ENCODE measurements around the gene TBC1D5.

TBC1D5 gene

GRCh38 chr3:17407576-17407975, 334.9 kb downstream of the TBC1D5 start:
- no peaks in the 10 kb centered on the region for H4K20me1 ChIP-seq (ENCODE audit: insufficient read depth, low read length, poor library complexity, severe bottlenecking)
- H3K27me3 ChIP-seq (ENCODE audit: insufficient read depth, low read length, poor library complexity, severe bottlenecking) = no peaks in the 10 kb centered on the region
- no peaks in the 10 kb centered on the region for H3K9me2 ChIP-seq (replicated peaks; ENCODE audit: low read depth, low read length)
- no peak overlapping the region for H3K4me3 ChIP-seq (ENCODE audit: low read length, poor library complexity, severe bottlenecking)
- no peaks in the 10 kb centered on the region for H3K9me3 ChIP-seq (ENCODE audit: insufficient read depth, low read depth, low read length)
- no peak overlapping the region for H2AFZ ChIP-seq (ENCODE audit: low read length)
- no peak for TF ChIP-seq EZH2phosphoT487 (IDR thresholded peaks at IDR 0.05; ENCODE audit: borderline replicate concordance)
- TF ChIP-seq, protein P1, sequence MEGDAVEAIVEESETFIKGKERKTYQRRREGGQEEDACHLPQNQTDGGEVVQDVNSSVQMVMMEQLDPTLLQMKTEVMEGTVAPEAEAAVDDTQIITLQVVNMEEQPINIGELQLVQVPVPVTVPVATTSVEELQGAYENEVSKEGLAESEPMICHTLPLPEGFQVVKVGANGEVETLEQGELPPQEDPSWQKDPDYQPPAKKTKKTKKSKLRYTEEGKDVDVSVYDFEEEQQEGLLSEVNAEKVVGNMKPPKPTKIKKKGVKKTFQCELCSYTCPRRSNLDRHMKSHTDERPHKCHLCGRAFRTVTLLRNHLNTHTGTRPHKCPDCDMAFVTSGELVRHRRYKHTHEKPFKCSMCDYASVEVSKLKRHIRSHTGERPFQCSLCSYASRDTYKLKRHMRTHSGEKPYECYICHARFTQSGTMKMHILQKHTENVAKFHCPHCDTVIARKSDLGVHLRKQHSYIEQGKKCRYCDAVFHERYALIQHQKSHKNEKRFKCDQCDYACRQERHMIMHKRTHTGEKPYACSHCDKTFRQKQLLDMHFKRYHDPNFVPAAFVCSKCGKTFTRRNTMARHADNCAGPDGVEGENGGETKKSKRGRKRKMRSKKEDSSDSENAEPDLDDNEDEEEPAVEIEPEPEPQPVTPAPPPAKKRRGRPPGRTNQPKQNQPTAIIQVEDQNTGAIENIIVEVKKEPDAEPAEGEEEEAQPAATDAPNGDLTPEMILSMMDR (conservative IDR thresholded peaks at IDR 0.05; ENCODE audit: low read length) = no peak
- peaks cover 12% of the 10 kb centered on the region for H3K36me3 ChIP-seq (ENCODE audit: insufficient read depth, low read length)
- no peaks in the 10 kb centered on the region for H3K4me1 ChIP-seq (ENCODE audit: insufficient read depth, low read length, poor library complexity, severe bottlenecking)
- H3K9ac ChIP-seq (ENCODE audit: low read depth, low read length, poor library complexity, severe bottlenecking) = no peak overlapping the region
- H3K79me2 ChIP-seq (ENCODE audit: insufficient read depth, low read length) = no peaks in the 10 kb centered on the region
- no peak overlapping the region for H3K4me2 ChIP-seq (ENCODE audit: low read depth, low read length, poor library complexity, severe bottlenecking)
- no peaks in the 10 kb centered on the region for H3F3A ChIP-seq (ENCODE audit: low read depth)

GRCh38 chr3:17404548-17404947, 337.9 kb downstream of the TBC1D5 start:
- peaks cover 28% of the 10 kb centered on the region for H3K36me3 ChIP-seq (ENCODE audit: insufficient read depth, low read length)
- H3K27me3 ChIP-seq (ENCODE audit: insufficient read depth, low read length, poor library complexity, severe bottlenecking) = no peaks in the 10 kb centered on the region
- H4K20me1 ChIP-seq (ENCODE audit: insufficient read depth, low read length, poor library complexity, severe bottlenecking) = no peaks in the 10 kb centered on the region
- no peak overlapping the region for H2AFZ ChIP-seq (ENCODE audit: low read length)
- H3F3A ChIP-seq (ENCODE audit: low read depth) = no peaks in the 10 kb centered on the region
- no peak overlapping the region for H3K9ac ChIP-seq (ENCODE audit: low read depth, low read length, poor library complexity, severe bottlenecking)
- no peaks in the 10 kb centered on the region for H3K79me2 ChIP-seq (ENCODE audit: insufficient read depth, low read length)
- H3K4me3 ChIP-seq (ENCODE audit: low read length, poor library complexity, severe bottlenecking) = no peak overlapping the region
- TF ChIP-seq EZH2phosphoT487 (IDR thresholded peaks at IDR 0.05; ENCODE audit: borderline replicate concordance) = no peak
- TF ChIP-seq, protein P1 (conservative IDR thresholded peaks at IDR 0.05; ENCODE audit: low read length) = no peak
- no peaks in the 10 kb centered on the region for H3K9me2 ChIP-seq (replicated peaks; ENCODE audit: low read depth, low read length)
- H3K4me2 ChIP-seq (ENCODE audit: low read depth, low read length, poor library complexity, severe bottlenecking) = no peak overlapping the region
- no peaks in the 10 kb centered on the region for H3K9me3 ChIP-seq (ENCODE audit: insufficient read depth, low read depth, low read length)
- no peaks in the 10 kb centered on the region for H3K4me1 ChIP-seq (ENCODE audit: insufficient read depth, low read length, poor library complexity, severe bottlenecking)

DNA sequence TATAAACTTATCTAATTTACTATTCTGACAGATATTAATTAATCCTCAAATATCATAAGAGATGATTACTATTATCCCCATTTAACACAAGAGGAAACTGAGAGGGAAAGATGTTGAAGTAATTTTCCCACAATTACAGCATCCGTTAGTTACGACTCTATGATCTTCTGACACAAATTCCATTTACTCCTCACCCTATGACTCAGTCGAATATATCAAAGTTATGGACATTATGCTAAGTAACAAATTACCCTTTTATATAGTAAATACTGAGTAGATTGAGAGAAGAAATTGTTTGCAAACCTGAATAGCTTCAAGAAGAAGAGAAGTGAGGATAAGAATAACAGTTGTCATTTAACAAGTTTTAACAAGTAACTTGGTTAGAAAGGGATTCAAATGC, 340.0 kb downstream of the TBC1D5 start:
- no peaks in the 10 kb centered on the region for H3K4me1 ChIP-seq (ENCODE audit: insufficient read depth, low read length, poor library complexity, severe bottlenecking)
- no peak overlapping the region for H3K4me2 ChIP-seq (ENCODE audit: low read depth, low read length, poor library complexity, severe bottlenecking)
- H3K27me3 ChIP-seq (ENCODE audit: insufficient read depth, low read length, poor library complexity, severe bottlenecking) = no peaks in the 10 kb centered on the region
- H2AFZ ChIP-seq (ENCODE audit: low read length) = no peak overlapping the region
- no peaks in the 10 kb centered on the region for H3K79me2 ChIP-seq (ENCODE audit: insufficient read depth, low read length)
- peaks cover 32% of the 10 kb centered on the region for H3K36me3 ChIP-seq (ENCODE audit: insufficient read depth, low read length)
- no peaks in the 10 kb centered on the region for H3K9me3 ChIP-seq (ENCODE audit: insufficient read depth, low read depth, low read length)
- TF ChIP-seq, protein P1 (conservative IDR thresholded peaks at IDR 0.05; ENCODE audit: low read length) = no peak
- TF ChIP-seq EZH2phosphoT487 (IDR thresholded peaks at IDR 0.05; ENCODE audit: borderline replicate concordance) = no peak
- H3K9me2 ChIP-seq (replicated peaks; ENCODE audit: low read depth, low read length) = no peaks in the 10 kb centered on the region
- no peak overlapping the region for H3K4me3 ChIP-seq (ENCODE audit: low read length, poor library complexity, severe bottlenecking)
- no peaks in the 10 kb centered on the region for H3F3A ChIP-seq (ENCODE audit: low read depth)
- no peak overlapping the region for H3K9ac ChIP-seq (ENCODE audit: low read depth, low read length, poor library complexity, severe bottlenecking)
- no peaks in the 10 kb centered on the region for H4K20me1 ChIP-seq (ENCODE audit: insufficient read depth, low read length, poor library complexity, severe bottlenecking)

Measured in Loucy (cell line).